SK-N-SH treated with all-trans-retinoic acid at 6 μM for 48 hours (cell line): Measurements from ENCODE around the gene TXN.
"Not testable (repeated sequence)": the region's sequence is repeated elsewhere in the genome, so short reads cannot be mapped to it uniquely, and the experiment has no call there.

Source experiments
- ATAC-seq: fragments of 200-7000 bp; cut with Tn5 transposase; 3 replicates; pipeline ENCODE4 v1.9.1; 2020; ENCODE audit warnings: mild to moderate bottlenecking, moderate library complexity
- ARNTL ChIP-seq: fragments of 450-650 bp; formaldehyde crosslinking; IDR thresholded peaks from 2 replicates; pipeline ENCODE4 v1.5.0; 2020; ENCODE audit warnings: low read depth, mild to moderate bottlenecking, moderate library complexity, borderline replicate concordance
- CSDC2 ChIP-seq: fragments of 250-450 bp; sonication (Bioruptor Pico); IDR thresholded peaks from 2 replicates; pipeline ENCODE4 v1.5.0; 2020; ENCODE audit warnings: mild to moderate bottlenecking, moderate library complexity
- GLIS3 ChIP-seq: fragments of 250-450 bp; sonication (Bioruptor Pico); IDR thresholded peaks from 2 replicates; pipeline ENCODE4 v1.5.0; 2020; ENCODE audit warnings: mild to moderate bottlenecking, moderate library complexity
- ISL1 ChIP-seq: fragments of 250-450 bp; sonication (Bioruptor Pico); IDR thresholded peaks from 2 replicates; pipeline ENCODE4 v2.1.2; 2022; ENCODE audit warnings: mild to moderate bottlenecking, moderate library complexity
- OSR1 ChIP-seq: fragments of 250-450 bp; sonication (Bioruptor Pico); IDR thresholded peaks from 2 replicates; pipeline ENCODE4 v1.8.0; 2022; ENCODE audit warnings: moderate library complexity, mild to moderate bottlenecking, inconsistent platforms
- RARB ChIP-seq: fragments of 250-450 bp; sonication (Bioruptor Pico); IDR thresholded peaks from 2 replicates; pipeline ENCODE4 v1.8.0; 2021; ENCODE audit warnings: mild to moderate bottlenecking, moderate library complexity
- SNAI2 ChIP-seq: fragments of 250-450 bp; sonication (Bioruptor Pico); IDR thresholded peaks from 2 replicates; pipeline ENCODE4 v1.5.0; 2020; ENCODE audit warnings: mild to moderate bottlenecking, moderate library complexity
- TCF4 ChIP-seq: fragments of 250-450 bp; sonication (Bioruptor Pico); IDR thresholded peaks from 2 replicates; pipeline ENCODE4 v1.8.0; 2021; ENCODE audit warnings: mild to moderate bottlenecking, moderate library complexity, borderline replicate concordance
- TOX ChIP-seq: fragments of 250-450 bp; sonication (Bioruptor Pico); IDR thresholded peaks from 2 replicates; pipeline ENCODE4 v1.8.0; 2021; ENCODE audit warnings: mild to moderate bottlenecking, moderate library complexity, borderline replicate concordance
- ZC3H10 ChIP-seq: fragments of 250-450 bp; sonication (Bioruptor Pico); IDR thresholded peaks from 2 replicates; pipeline ENCODE4 v1.5.1; 2021; ENCODE audit warnings: mild to moderate bottlenecking, moderate library complexity
- ZFP3 ChIP-seq: fragments of 250-450 bp; sonication (Bioruptor Pico); IDR thresholded peaks from 2 replicates; pipeline ENCODE4 v1.5.0; 2020; ENCODE audit warnings: mild to moderate bottlenecking, moderate library complexity
- ZFP30 ChIP-seq: fragments of 450-650 bp; formaldehyde crosslinking; IDR thresholded peaks from 2 replicates; pipeline ENCODE4 v1.5.0; 2022; ENCODE audit warnings: mild to moderate bottlenecking, moderate library complexity
- ZNF565 ChIP-seq: fragments of 450-650 bp; formaldehyde crosslinking; conservative IDR thresholded peaks from 2 replicates; pipeline ENCODE4 v1.5.0; 2020; ENCODE audit warnings: low read depth, mild to moderate bottlenecking, moderate library complexity
- TF ChIP-seq, protein P1 (sequence below): fragments of 250-450 bp; sonication (Bioruptor Pico); IDR thresholded peaks from 2 replicates; pipeline ENCODE4 v1.5.0; 2020; ENCODE audit warnings: mild to moderate bottlenecking, moderate library complexity
- TF ChIP-seq, protein P2 (sequence below): fragments of 250-450 bp; sonication (Bioruptor Pico); IDR thresholded peaks from 2 replicates; pipeline ENCODE4 v1.5.1; 2020; ENCODE audit warnings: low read depth, mild to moderate bottlenecking, moderate library complexity
- TF ChIP-seq, protein P3 (sequence below): fragments of 250-450 bp; sonication (Bioruptor Pico); IDR thresholded peaks from 2 replicates; pipeline ENCODE4 v1.8.0; 2021; ENCODE audit warnings: low read depth, mild to moderate bottlenecking, moderate library complexity, borderline replicate concordance
- TF ChIP-seq, protein P4 (sequence below): fragments of 250-450 bp; sonication (Bioruptor Pico); IDR thresholded peaks from 2 replicates; pipeline ENCODE4 v1.8.0; 2020; ENCODE audit warnings: mild to moderate bottlenecking, moderate library complexity, borderline replicate concordance

The TXN gene

GRCh38 chr9:110208031-110208430 is 48.3 kb downstream of the TXN start, which contains the start of gene C9orf152:
Gene C9orf152 (minus strand): TSS chr9:110208159. CDS start chr9:110207579, 580 bp downstream.
- TF ChIP-seq SNAI2, result no peak
- TF ChIP-seq, protein P1, sequence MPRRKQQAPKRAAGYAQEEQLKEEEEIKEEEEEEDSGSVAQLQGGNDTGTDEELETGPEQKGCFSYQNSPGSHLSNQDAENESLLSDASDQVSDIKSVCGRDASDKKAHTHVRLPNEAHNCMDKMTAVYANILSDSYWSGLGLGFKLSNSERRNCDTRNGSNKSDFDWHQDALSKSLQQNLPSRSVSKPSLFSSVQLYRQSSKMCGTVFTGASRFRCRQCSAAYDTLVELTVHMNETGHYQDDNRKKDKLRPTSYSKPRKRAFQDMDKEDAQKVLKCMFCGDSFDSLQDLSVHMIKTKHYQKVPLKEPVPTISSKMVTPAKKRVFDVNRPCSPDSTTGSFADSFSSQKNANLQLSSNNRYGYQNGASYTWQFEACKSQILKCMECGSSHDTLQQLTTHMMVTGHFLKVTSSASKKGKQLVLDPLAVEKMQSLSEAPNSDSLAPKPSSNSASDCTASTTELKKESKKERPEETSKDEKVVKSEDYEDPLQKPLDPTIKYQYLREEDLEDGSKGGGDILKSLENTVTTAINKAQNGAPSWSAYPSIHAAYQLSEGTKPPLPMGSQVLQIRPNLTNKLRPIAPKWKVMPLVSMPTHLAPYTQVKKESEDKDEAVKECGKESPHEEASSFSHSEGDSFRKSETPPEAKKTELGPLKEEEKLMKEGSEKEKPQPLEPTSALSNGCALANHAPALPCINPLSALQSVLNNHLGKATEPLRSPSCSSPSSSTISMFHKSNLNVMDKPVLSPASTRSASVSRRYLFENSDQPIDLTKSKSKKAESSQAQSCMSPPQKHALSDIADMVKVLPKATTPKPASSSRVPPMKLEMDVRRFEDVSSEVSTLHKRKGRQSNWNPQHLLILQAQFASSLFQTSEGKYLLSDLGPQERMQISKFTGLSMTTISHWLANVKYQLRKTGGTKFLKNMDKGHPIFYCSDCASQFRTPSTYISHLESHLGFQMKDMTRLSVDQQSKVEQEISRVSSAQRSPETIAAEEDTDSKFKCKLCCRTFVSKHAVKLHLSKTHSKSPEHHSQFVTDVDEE (CRISPR knock-in tag), result no peak
- TF ChIP-seq, protein P2, sequence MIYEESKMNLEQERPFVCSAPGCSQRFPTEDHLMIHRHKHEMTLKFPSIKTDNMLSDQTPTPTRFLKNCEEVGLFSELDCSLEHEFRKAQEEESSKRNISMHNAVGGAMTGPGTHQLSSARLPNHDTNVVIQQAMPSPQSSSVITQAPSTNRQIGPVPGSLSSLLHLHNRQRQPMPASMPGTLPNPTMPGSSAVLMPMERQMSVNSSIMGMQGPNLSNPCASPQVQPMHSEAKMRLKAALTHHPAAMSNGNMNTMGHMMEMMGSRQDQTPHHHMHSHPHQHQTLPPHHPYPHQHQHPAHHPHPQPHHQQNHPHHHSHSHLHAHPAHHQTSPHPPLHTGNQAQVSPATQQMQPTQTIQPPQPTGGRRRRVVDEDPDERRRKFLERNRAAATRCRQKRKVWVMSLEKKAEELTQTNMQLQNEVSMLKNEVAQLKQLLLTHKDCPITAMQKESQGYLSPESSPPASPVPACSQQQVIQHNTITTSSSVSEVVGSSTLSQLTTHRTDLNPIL (CRISPR knock-in tag), result no peak
- ATAC-seq, result no peak

GRCh38 chr9:110207071-110207641 is 49.2 kb downstream of the TXN start:
- TF ChIP-seq OSR1 (CRISPR knock-in tag) (no peak), ZC3H10 (no peak), GLIS3 (CRISPR knock-in tag) (no peak), ZFP3 (CRISPR knock-in tag) (no peak)
- TF ChIP-seq, protein P2 (CRISPR knock-in tag), result no peak
- no peak for ATAC-seq

DNA sequence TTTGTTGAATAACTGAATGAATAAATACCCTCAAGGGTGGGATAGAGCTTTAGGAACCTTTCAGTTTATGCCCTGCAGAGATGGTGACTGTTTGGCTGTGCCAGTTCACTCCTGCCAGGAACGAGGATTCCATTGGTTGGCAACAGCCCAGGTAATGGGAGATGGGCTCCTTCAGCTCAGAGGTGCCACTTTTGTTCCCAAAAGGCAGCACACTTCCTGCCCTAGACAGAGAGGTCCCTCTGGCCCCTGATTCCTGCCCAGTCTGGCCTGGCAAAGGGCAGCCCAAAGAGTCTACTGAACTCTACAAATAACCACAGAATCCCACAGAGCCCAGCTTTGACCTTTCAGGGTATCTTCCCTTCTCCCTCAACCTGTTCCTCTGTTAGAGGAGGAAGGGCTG is 49.9 kb downstream of the TXN start:
- no peak for ATAC-seq
- TF ChIP-seq, protein P3, sequence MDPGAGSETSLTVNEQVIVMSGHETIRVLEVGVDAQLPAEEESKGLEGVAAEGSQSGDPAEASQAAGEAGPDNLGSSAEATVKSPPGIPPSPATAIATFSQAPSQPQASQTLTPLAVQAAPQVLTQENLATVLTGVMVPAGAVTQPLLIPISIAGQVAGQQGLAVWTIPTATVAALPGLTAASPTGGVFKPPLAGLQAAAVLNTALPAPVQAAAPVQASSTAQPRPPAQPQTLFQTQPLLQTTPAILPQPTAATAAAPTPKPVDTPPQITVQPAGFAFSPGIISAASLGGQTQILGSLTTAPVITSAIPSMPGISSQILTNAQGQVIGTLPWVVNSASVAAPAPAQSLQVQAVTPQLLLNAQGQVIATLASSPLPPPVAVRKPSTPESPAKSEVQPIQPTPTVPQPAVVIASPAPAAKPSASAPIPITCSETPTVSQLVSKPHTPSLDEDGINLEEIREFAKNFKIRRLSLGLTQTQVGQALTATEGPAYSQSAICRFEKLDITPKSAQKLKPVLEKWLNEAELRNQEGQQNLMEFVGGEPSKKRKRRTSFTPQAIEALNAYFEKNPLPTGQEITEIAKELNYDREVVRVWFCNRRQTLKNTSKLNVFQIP (CRISPR knock-in tag), result no peak
- TF ChIP-seq ZFP3 (CRISPR knock-in tag) (no peak), RARB (CRISPR knock-in tag) (no peak), ZFP30 (CRISPR knock-in tag) (no peak), GLIS3 (CRISPR knock-in tag) (no peak), ZC3H10 (no peak), ARNTL (CRISPR knock-in tag) (no peak), TCF4 (CRISPR knock-in tag) (no peak)
- TF ChIP-seq, protein P4, sequence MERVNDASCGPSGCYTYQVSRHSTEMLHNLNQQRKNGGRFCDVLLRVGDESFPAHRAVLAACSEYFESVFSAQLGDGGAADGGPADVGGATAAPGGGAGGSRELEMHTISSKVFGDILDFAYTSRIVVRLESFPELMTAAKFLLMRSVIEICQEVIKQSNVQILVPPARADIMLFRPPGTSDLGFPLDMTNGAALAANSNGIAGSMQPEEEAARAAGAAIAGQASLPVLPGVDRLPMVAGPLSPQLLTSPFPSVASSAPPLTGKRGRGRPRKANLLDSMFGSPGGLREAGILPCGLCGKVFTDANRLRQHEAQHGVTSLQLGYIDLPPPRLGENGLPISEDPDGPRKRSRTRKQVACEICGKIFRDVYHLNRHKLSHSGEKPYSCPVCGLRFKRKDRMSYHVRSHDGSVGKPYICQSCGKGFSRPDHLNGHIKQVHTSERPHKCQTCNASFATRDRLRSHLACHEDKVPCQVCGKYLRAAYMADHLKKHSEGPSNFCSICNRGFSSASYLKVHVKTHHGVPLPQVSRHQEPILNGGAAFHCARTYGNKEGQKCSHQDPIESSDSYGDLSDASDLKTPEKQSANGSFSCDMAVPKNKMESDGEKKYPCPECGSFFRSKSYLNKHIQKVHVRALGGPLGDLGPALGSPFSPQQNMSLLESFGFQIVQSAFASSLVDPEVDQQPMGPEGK, result no peak

DNA sequence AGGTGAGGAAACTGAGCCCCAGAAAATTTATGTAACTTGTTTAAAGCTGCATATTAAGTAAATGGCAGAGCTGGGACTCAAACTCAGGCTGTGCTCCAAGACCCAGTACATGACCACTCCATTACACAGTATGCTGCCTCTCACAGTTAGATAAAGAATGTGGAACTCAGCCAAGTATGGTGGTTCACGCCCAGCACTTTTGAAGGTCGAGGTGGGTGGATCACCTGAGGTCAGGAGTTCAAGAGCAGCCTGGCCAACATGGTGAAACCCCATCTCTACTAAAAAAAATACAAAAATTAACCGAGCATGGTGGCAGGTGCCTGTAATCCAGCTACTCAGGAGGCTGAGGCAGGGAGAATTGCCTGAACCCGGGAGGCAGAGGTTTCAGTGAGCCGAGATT is 50.7 kb downstream of the TXN start:
- not testable (repeated sequence) for ATAC-seq

DNA sequence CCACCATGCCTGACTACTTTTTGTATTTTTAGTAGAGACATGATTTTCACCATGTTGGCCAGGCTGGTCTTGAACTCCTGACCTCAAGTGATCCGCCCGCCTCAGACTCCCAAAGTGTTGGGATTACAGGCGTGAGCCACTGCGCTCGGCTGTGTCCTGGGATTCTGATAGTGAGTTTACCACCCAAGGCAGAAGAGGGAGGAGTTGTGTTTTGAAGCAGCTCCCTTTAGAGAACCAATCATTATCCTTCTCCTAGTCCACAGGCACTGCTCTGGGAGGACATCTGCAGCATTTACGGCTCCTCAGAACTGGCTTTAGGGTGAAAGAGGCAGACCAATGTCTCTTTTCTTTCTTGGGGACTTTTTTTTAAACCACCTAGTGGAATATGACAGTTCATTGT is 54.1 kb downstream of the TXN start:
- ATAC-seq, result no peak
- TF ChIP-seq, protein P3 (CRISPR knock-in tag), result no peak
- no peak for TF ChIP-seq ISL1 (CRISPR knock-in tag)
- no peak for TF ChIP-seq TOX (CRISPR knock-in tag)
- TF ChIP-seq CSDC2, result no peak
- TF ChIP-seq ZNF565 (CRISPR knock-in tag), result no peak
